HG03095 (cell line): ENCODE results near the gene SIRT2.

ENCODE experiments used
- ATAC-seq: cut with Tn5 transposase; IDR thresholded peaks from one replicate; pipeline ENCODE4 v1.9.1; 2021; ENCODE audit warnings: moderate library complexity; ENCODE audit not compliant: unreplicated experiment

SIRT2 gene

GRCh38 chr19:38845374-38846024 is 53.9 kb downstream of the SIRT2 start:
- no peak for ATAC-seq

GRCh38 chr19:38844093-38844686 is 55.2 kb downstream of the SIRT2 start:
- ATAC-seq: no peak

- no peak for ATAC-seq
Measured at GRCh38 chr19:38843175-38843758, 56.2 kb downstream of the SIRT2 start.

- ATAC-seq: no peak
Measured at GRCh38 chr19:38842439-38843174, 56.8 kb downstream of the SIRT2 start.

GRCh38 chr19:38841787-38842438 is 57.5 kb downstream of the SIRT2 start:
- ATAC-seq: no peak

- no peak for ATAC-seq
Measured at GRCh38 chr19:38841180-38841766, 58.1 kb downstream of the SIRT2 start.

- no peak for ATAC-seq
Measured at GRCh38 chr19:38840583-38840968, 58.8 kb downstream of the SIRT2 start.

GRCh38 chr19:38839816-38840582 is 59.4 kb downstream of the SIRT2 start:
- ATAC-seq: no peak

GRCh38 chr19:38838986-38839761 is 60.2 kb downstream of the SIRT2 start:
- no peak for ATAC-seq

GRCh38 chr19:38838208-38838985 is 61.0 kb downstream of the SIRT2 start:
- no peak for ATAC-seq

- ATAC-seq: no peak
Measured at GRCh38 chr19:38837656-38838121, 61.7 kb downstream of the SIRT2 start.

GRCh38 chr19:38836983-38837626 is 62.3 kb downstream of the SIRT2 start:
- ATAC-seq: no peak

GRCh38 chr19:38836159-38836982 is 63.0 kb downstream of the SIRT2 start:
- no peak for ATAC-seq

- ATAC-seq: no peak
Measured at GRCh38 chr19:38834590-38834989, 64.8 kb downstream of the SIRT2 start.

- no peak for ATAC-seq
Measured at GRCh38 chr19:38834104-38834490, 65.3 kb downstream of the SIRT2 start.

GRCh38 chr19:38833092-38833425 is 66.4 kb downstream of the SIRT2 start:
- ATAC-seq: no peak

GRCh38 chr19:38831142-38831605 is 68.2 kb downstream of the SIRT2 start:
- ATAC-seq: peak; percentile 46
